SK-N-MC (cell line): ENCODE measurements around the gene PRR20B.

Experiments
- EZH2 ChIP-seq: fragments of 200-600 bp; sonication (generic); IDR thresholded peaks from one replicate; pipeline ENCODE4 v1.6.1; 2017; ENCODE audit warnings: antibody characterized with exemption
- FOXP2 ChIP-seq: optimal IDR thresholded peaks from 2 replicates; pipeline ENCODE3; 2011; ENCODE audit warnings: mild to moderate bottlenecking, moderate library complexity; ENCODE audit not compliant: insufficient read depth; ENCODE audit errors: extremely low read length, control extremely low read depth
- POLR2AphosphoS5 ChIP-seq: IDR thresholded peaks from 2 replicates; pipeline ENCODE4 v1.6.1; 2012; ENCODE audit warnings: mild to moderate bottlenecking, low read depth, low read length, borderline replicate concordance

- TF ChIP-seq EZH2 (no peak), POLR2AphosphoS5 (no peak; the same call in 1 of the 2 replicates), FOXP2 (no peak)
Measured at GRCh38 chr13:57114945-57115344, 32.3 kb upstream of the PRR20B start.
